ENCODE results near the gene LUC7L3. TPM values are rescaled to one million over a fixed set of nuclear protein-coding genes. Genes with fewer than 3 reads are reported as not detected.

LUC7L3 gene
- total and polyA plus RNA-seq, 2 of the 13 experiments (the other 11 are each of a cell fraction or from before 2014, with no cell fraction given), result 108 to 120 TPM

DNA sequence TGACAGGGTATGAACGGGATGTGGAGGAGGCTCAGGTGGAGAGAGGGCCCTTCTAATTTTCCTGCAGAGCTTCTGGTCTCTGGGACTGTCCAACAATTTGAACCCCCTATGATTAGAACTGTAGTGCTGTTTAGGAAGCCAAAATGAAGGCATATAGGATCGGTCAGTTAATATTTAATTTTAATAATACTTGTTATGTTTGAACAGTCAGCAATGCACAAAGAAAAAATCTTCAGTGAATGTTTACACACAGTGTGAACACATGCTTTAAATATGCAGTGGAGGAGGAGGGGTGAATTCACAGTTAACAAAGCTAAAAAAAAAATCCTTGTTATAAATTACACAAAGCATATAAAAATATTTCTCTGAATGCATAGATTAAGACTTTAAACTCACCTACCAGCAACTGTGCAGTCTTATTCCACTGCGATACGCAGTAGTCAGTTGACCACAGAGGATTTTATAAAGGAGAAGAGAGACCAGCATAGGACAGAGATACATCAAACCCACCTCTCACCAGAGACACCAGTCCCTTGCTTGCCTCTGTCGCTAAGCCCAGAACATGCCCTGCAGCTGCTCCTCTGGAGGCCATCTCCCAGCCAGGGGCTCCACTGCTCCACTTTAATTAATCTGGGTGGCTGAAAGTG is 26.2 kb upstream of the LUC7L3 start (continued):
- peak; percentile 44; the same call in 1 of the 2 replicates for TF ChIP-seq JUNB (CRISPR knock-in tag; IDR thresholded peaks at IDR 0.05; ENCODE audit: borderline replicate concordance)
- TF ChIP-seq TCF7 (IDR thresholded peaks at IDR 0.05; ENCODE audit: low read depth), result peak; percentile 66
- no peak for TF ChIP-seq SALL1 (CRISPR knock-in tag; IDR thresholded peaks at IDR 0.05)
- TF ChIP-seq ZNF234 (CRISPR knock-in tag; conservative IDR thresholded peaks at IDR 0.05), result no peak
- TF ChIP-seq CBFB (CRISPR knock-in tag; IDR thresholded peaks at IDR 0.05), result no peak
- no peak for TF ChIP-seq NFE2L1 (CRISPR knock-in tag; IDR thresholded peaks at IDR 0.05; ENCODE audit: borderline replicate concordance)
- TF ChIP-seq, protein P1, sequence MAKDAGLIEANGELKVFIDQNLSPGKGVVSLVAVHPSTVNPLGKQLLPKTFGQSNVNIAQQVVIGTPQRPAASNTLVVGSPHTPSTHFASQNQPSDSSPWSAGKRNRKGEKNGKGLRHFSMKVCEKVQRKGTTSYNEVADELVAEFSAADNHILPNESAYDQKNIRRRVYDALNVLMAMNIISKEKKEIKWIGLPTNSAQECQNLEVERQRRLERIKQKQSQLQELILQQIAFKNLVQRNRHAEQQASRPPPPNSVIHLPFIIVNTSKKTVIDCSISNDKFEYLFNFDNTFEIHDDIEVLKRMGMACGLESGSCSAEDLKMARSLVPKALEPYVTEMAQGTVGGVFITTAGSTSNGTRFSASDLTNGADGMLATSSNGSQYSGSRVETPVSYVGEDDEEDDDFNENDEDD (CRISPR knock-in tag; IDR thresholded peaks at IDR 0.05; ENCODE audit: borderline replicate concordance), result 0 out of 2 replicates have a peak, but pooled peaks have one; percentile 27
- TF ChIP-seq KLF6 (CRISPR knock-in tag; IDR thresholded peaks at IDR 0.05), result peak; percentile 29; the same call in 1 of the 2 replicates
- no peak for TF ChIP-seq MXD4 (CRISPR knock-in tag; IDR thresholded peaks at IDR 0.05)
- no peak for TF ChIP-seq HMGA1 (CRISPR knock-in tag; conservative IDR thresholded peaks at IDR 0.05)
- no peak for TF ChIP-seq GABPA (IDR thresholded peaks at IDR 0.05; ENCODE audit: low read depth, low read length)
- TF ChIP-seq GABPA (CRISPR knock-in tag; IDR thresholded peaks at IDR 0.05; ENCODE audit: low read depth), result no peak
- TF ChIP-seq, protein P2, sequence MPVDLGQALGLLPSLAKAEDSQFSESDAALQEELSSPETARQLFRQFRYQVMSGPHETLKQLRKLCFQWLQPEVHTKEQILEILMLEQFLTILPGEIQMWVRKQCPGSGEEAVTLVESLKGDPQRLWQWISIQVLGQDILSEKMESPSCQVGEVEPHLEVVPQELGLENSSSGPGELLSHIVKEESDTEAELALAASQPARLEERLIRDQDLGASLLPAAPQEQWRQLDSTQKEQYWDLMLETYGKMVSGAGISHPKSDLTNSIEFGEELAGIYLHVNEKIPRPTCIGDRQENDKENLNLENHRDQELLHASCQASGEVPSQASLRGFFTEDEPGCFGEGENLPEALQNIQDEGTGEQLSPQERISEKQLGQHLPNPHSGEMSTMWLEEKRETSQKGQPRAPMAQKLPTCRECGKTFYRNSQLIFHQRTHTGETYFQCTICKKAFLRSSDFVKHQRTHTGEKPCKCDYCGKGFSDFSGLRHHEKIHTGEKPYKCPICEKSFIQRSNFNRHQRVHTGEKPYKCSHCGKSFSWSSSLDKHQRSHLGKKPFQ (CRISPR knock-in tag; IDR thresholded peaks at IDR 0.05; ENCODE audit: insufficient replicate concordance), result peak; percentile 91
- TF ChIP-seq ZFP36L2 (CRISPR knock-in tag; IDR thresholded peaks at IDR 0.05), result no peak
- TF ChIP-seq, protein P3, sequence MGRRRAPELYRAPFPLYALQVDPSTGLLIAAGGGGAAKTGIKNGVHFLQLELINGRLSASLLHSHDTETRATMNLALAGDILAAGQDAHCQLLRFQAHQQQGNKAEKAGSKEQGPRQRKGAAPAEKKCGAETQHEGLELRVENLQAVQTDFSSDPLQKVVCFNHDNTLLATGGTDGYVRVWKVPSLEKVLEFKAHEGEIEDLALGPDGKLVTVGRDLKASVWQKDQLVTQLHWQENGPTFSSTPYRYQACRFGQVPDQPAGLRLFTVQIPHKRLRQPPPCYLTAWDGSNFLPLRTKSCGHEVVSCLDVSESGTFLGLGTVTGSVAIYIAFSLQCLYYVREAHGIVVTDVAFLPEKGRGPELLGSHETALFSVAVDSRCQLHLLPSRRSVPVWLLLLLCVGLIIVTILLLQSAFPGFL (CRISPR knock-in tag; IDR thresholded peaks at IDR 0.05), result no peak
- TF ChIP-seq, protein P4, sequence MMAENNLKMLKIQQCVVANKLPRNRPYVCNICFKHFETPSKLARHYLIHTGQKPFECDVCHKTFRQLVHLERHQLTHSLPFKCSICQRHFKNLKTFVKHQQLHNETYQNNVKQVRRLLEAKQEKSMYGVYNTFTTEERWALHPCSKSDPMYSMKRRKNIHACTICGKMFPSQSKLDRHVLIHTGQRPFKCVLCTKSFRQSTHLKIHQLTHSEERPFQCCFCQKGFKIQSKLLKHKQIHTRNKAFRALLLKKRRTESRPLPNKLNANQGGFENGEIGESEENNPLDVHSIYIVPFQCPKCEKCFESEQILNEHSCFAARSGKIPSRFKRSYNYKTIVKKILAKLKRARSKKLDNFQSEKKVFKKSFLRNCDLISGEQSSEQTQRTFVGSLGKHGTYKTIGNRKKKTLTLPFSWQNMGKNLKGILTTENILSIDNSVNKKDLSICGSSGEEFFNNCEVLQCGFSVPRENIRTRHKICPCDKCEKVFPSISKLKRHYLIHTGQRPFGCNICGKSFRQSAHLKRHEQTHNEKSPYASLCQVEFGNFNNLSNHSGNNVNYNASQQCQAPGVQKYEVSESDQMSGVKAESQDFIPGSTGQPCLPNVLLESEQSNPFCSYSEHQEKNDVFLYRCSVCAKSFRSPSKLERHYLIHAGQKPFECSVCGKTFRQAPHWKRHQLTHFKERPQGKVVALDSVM (CRISPR knock-in tag; IDR thresholded peaks at IDR 0.05), result no peak
- TF ChIP-seq DDIT3 (CRISPR knock-in tag; IDR thresholded peaks at IDR 0.05), result no peak
- no peak for TF ChIP-seq CAMTA2 (CRISPR knock-in tag; IDR thresholded peaks at IDR 0.05; ENCODE audit: borderline replicate concordance)
- peak; percentile 91 for TF ChIP-seq FOXA3 (CRISPR knock-in tag; IDR thresholded peaks at IDR 0.05)
- TF ChIP-seq NCOA2 (CRISPR knock-in tag; IDR thresholded peaks at IDR 0.05), result peak; percentile 82
- TF ChIP-seq AHR (CRISPR knock-in tag; IDR thresholded peaks at IDR 0.05), result no peak; the same call in 1 of the 2 replicates
- no peak for TF ChIP-seq FOXP1 (IDR thresholded peaks at IDR 0.05)
- TF ChIP-seq FOXP1 (CRISPR knock-in tag; IDR thresholded peaks at IDR 0.05), result peak; percentile 64
- 0 out of 2 replicates have a peak, but pooled peaks have one; percentile 37 for TF ChIP-seq JUND (CRISPR knock-in tag; IDR thresholded peaks at IDR 0.05)
- TF ChIP-seq FOSL1 (CRISPR knock-in tag; IDR thresholded peaks at IDR 0.05; ENCODE audit: borderline replicate concordance), result no peak; the same call in 1 of the 2 replicates
